ENCODE results near the gene TPRX1. TPM values are rescaled to one million over a fixed set of nuclear protein-coding genes. Genes with fewer than 3 reads are reported as not detected.
"Not testable (repeated sequence)": the region's sequence is repeated elsewhere in the genome, so short reads cannot be mapped to it uniquely, and the experiment has no call there.

Gene TPRX1
- total RNA-seq, 2 donors from 2014 or later, result not detected

- peaks cover 38% of the 10 kb centered on the region for H3K27me3 Mint-ChIP-seq (ENCODE audit: low read depth)
- not testable (repeated sequence) for ATAC-seq (replicated peaks in 1 of 2); H3K36me3 Mint-ChIP-seq (ENCODE audit: insufficient read depth in 2 of 2); H3K4me3 Mint-ChIP-seq; H3K4me1 Mint-ChIP-seq (ENCODE audit: low read depth); DNase-seq; H3K9me3 Mint-ChIP-seq; H3K27ac Mint-ChIP-seq
Observed at GRCh38 chr19:47818221-47818620, 13.9 kb upstream of the TPRX1 start.

GRCh38 chr19:47816270-47816669 is 11.9 kb upstream of the TPRX1 start:
- not testable (repeated sequence) for H3K4me3 Mint-ChIP-seq; H3K4me1 Mint-ChIP-seq (ENCODE audit: low read depth); H3K36me3 Mint-ChIP-seq (ENCODE audit: insufficient read depth in 2 of 2); H3K27ac Mint-ChIP-seq; H3K9me3 Mint-ChIP-seq; DNase-seq; ATAC-seq (replicated peaks in 1 of 2)
- peaks cover 36% of the 10 kb centered on the region for H3K27me3 Mint-ChIP-seq (ENCODE audit: low read depth)

GRCh38 chr19:47813995-47814328 is 9.6 kb upstream of the TPRX1 start:
- H3K4me1 Mint-ChIP-seq (ENCODE audit: low read depth), result no peaks in the 10 kb centered on the region
- DNase-seq, result no peak
- H3K4me3 Mint-ChIP-seq, result no peak overlapping the region
- peaks cover 13% of the 10 kb centered on the region for H3K27me3 Mint-ChIP-seq (ENCODE audit: low read depth)
- H3K27ac Mint-ChIP-seq, result no peak overlapping the region
- no peaks in the 10 kb centered on the region for H3K9me3 Mint-ChIP-seq
- peak in 1 of 2 donors; percentile 11 for ATAC-seq (replicated peaks in 1 of 2)
- H3K36me3 Mint-ChIP-seq (ENCODE audit: insufficient read depth in 2 of 2), result no peaks in the 10 kb centered on the region

GRCh38 chr19:47813304-47813994 is 9.1 kb upstream of the TPRX1 start:
- no peaks in the 10 kb centered on the region for H3K9me3 Mint-ChIP-seq
- no peak overlapping the region for H3K27ac Mint-ChIP-seq
- peaks cover 8% of the 10 kb centered on the region for H3K27me3 Mint-ChIP-seq (ENCODE audit: low read depth)
- no peaks in the 10 kb centered on the region for H3K4me1 Mint-ChIP-seq (ENCODE audit: low read depth)
- DNase-seq (peak; percentile 83 to 85), ATAC-seq (replicated peaks in 1 of 2) (peak; percentile 77 to 78)
- no peaks in the 10 kb centered on the region for H3K36me3 Mint-ChIP-seq (ENCODE audit: insufficient read depth in 2 of 2)
- H3K4me3 Mint-ChIP-seq, result no peak overlapping the region

GRCh38 chr19:47806435-47806834 is 2.1 kb upstream of the TPRX1 start:
- Mint-ChIP-seq H3K9me3 (no peaks in the 10 kb centered on the region), H3K27me3 (ENCODE audit: low read depth) (no peaks in the 10 kb centered on the region), H3K4me3 (no peak overlapping the region), H3K4me1 (ENCODE audit: low read depth) (no peaks in the 10 kb centered on the region), H3K27ac (no peak overlapping the region), H3K36me3 (ENCODE audit: insufficient read depth in 2 of 2) (no peaks in the 10 kb centered on the region)
- DNase-seq (no peak), ATAC-seq (replicated peaks in 1 of 2) (no peak)

GRCh38 chr19:47805313-47805712 is 962 bp upstream of the TPRX1 start:
- DNase-seq (no peak), ATAC-seq (replicated peaks in 1 of 2) (no peak)
- H3K4me1 Mint-ChIP-seq (ENCODE audit: low read depth), result no peaks in the 10 kb centered on the region
- peaks cover 2 to 3% of the 10 kb centered on the region in 2 donors for H3K9me3 Mint-ChIP-seq
- no peaks in the 10 kb centered on the region for H3K27me3 Mint-ChIP-seq (ENCODE audit: low read depth)
- H3K4me3 Mint-ChIP-seq, result no peak overlapping the region
- no peak overlapping the region for H3K27ac Mint-ChIP-seq
- peaks cover 0 to 3% of the 10 kb centered on the region in 2 donors for H3K36me3 Mint-ChIP-seq (ENCODE audit: insufficient read depth in 2 of 2)

- H3K9me3 Mint-ChIP-seq; H3K36me3 Mint-ChIP-seq (ENCODE audit: insufficient read depth in 2 of 2); H3K4me3 Mint-ChIP-seq; H3K27ac Mint-ChIP-seq; DNase-seq; ATAC-seq (replicated peaks in 1 of 2); H3K4me1 Mint-ChIP-seq (ENCODE audit: low read depth); H3K27me3 Mint-ChIP-seq (ENCODE audit: low read depth): not testable (repeated sequence)
Observed at GRCh38 chr19:47803671-47804070, 680 bp downstream of the TPRX1 start.

GRCh38 chr19:47803148-47803547 is 1.2 kb downstream of the TPRX1 start:
- DNase-seq; H3K36me3 Mint-ChIP-seq (ENCODE audit: insufficient read depth in 2 of 2); H3K9me3 Mint-ChIP-seq; H3K4me1 Mint-ChIP-seq (ENCODE audit: low read depth); H3K27ac Mint-ChIP-seq; H3K4me3 Mint-ChIP-seq; H3K27me3 Mint-ChIP-seq (ENCODE audit: low read depth); ATAC-seq (replicated peaks in 1 of 2): not testable (repeated sequence)

- ATAC-seq (replicated peaks in 1 of 2), result no peak
- Mint-ChIP-seq H3K4me1 (ENCODE audit: low read depth) (no peaks in the 10 kb centered on the region), H3K27me3 (ENCODE audit: low read depth) (peaks cover 5% of the 10 kb centered on the region), H3K27ac (no peak overlapping the region), H3K4me3 (no peak overlapping the region), H3K9me3 (peaks cover 2 to 3% of the 10 kb centered on the region in 2 donors), H3K36me3 (ENCODE audit: insufficient read depth in 2 of 2) (peaks cover 0 to 3% of the 10 kb centered on the region in 2 donors)
- DNase-seq, result no peak
Observed at GRCh38 chr19:47802521-47803043, 1.8 kb downstream of the TPRX1 start.

GRCh38 chr19:47801270-47801669 is 3.1 kb downstream of the TPRX1 start:
- peaks cover 5% of the 10 kb centered on the region for H3K27me3 Mint-ChIP-seq (ENCODE audit: low read depth)
- DNase-seq (no peak), ATAC-seq (replicated peaks in 1 of 2) (no peak)
- H3K4me3 Mint-ChIP-seq, result no peak overlapping the region
- H3K36me3 Mint-ChIP-seq (ENCODE audit: insufficient read depth in 2 of 2), result peaks cover 0 to 3% of the 10 kb centered on the region in 2 donors
- no peaks in the 10 kb centered on the region for H3K4me1 Mint-ChIP-seq (ENCODE audit: low read depth)
- H3K27ac Mint-ChIP-seq, result no peak overlapping the region
- H3K9me3 Mint-ChIP-seq, result peaks cover 2 to 3% of the 10 kb centered on the region in 2 donors

- Mint-ChIP-seq H3K9me3 (peaks cover 2 to 3% of the 10 kb centered on the region in 2 donors), H3K27ac (no peak overlapping the region), H3K4me1 (ENCODE audit: low read depth) (no peaks in the 10 kb centered on the region), H3K4me3 (no peak overlapping the region), H3K36me3 (ENCODE audit: insufficient read depth in 2 of 2) (peaks cover 0 to 3% of the 10 kb centered on the region in 2 donors), H3K27me3 (ENCODE audit: low read depth) (peaks cover 5% of the 10 kb centered on the region)
- ATAC-seq (replicated peaks in 1 of 2) (no peak), DNase-seq (no peak)
Observed at GRCh38 chr19:47798904-47799266, 5.5 kb downstream of the TPRX1 start.

- Mint-ChIP-seq H3K27ac (no peak overlapping the region), H3K4me1 (ENCODE audit: low read depth) (no peaks in the 10 kb centered on the region), H3K27me3 (ENCODE audit: low read depth) (peaks cover 5% of the 10 kb centered on the region), H3K4me3 (no peak overlapping the region), H3K36me3 (ENCODE audit: insufficient read depth in 2 of 2) (peaks cover 0 to 3% of the 10 kb centered on the region in 2 donors), H3K9me3 (peaks cover 2 to 3% of the 10 kb centered on the region in 2 donors)
- ATAC-seq (replicated peaks in 1 of 2), result no peak
- no peak for DNase-seq
Observed at GRCh38 chr19:47797996-47798903, 6.1 kb downstream of the TPRX1 start.

- no peak overlapping the region for H3K27ac Mint-ChIP-seq
- H3K27me3 Mint-ChIP-seq (ENCODE audit: low read depth), result peaks cover 5% of the 10 kb centered on the region
- DNase-seq, result no peak
- H3K36me3 Mint-ChIP-seq (ENCODE audit: insufficient read depth in 2 of 2), result peaks cover 0 to 3% of the 10 kb centered on the region in 2 donors
- H3K9me3 Mint-ChIP-seq, result peaks cover 2 to 3% of the 10 kb centered on the region in 2 donors
- no peaks in the 10 kb centered on the region for H3K4me1 Mint-ChIP-seq (ENCODE audit: low read depth)
- no peak for ATAC-seq (replicated peaks in 1 of 2)
- no peak overlapping the region for H3K4me3 Mint-ChIP-seq
Observed at GRCh38 chr19:47796785-47797184, 7.6 kb downstream of the TPRX1 start.
